Measurements from ENCODE around the gene OLFML2A. TPM values are rescaled to one million over a fixed set of nuclear protein-coding genes. Genes with fewer than 3 reads are reported as not detected.

OLFML2A gene
- total and polyA plus RNA-seq, 10 donors = 3.0 to 187 (median 117) TPM

DNA sequence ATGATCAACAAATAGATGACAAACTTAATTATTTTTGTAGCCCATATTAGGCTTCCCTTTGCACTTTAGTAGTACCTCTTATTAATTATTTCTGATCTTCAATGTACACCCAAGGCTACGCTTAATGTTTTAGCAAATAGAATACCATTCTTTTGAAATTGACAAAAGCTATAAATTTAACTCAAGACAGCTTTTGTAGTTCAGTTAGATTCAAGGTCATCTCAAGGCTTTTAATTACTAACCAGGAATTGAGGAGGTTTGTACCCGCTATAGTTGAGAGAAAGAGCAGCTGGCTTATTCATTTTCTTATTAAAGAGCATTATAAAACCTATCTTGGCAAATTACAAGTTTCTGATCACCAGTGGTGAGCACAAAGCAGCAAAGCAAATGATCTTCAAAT is 20.9 kb upstream of the OLFML2A start:
- no peak for DNase-seq
- TF ChIP-seq POLR2A (IDR thresholded peaks at IDR 0.05) (no peak), POLR2AphosphoS5 (IDR thresholded peaks at IDR 0.05) (no peak)
- TF ChIP-seq, protein P1, sequence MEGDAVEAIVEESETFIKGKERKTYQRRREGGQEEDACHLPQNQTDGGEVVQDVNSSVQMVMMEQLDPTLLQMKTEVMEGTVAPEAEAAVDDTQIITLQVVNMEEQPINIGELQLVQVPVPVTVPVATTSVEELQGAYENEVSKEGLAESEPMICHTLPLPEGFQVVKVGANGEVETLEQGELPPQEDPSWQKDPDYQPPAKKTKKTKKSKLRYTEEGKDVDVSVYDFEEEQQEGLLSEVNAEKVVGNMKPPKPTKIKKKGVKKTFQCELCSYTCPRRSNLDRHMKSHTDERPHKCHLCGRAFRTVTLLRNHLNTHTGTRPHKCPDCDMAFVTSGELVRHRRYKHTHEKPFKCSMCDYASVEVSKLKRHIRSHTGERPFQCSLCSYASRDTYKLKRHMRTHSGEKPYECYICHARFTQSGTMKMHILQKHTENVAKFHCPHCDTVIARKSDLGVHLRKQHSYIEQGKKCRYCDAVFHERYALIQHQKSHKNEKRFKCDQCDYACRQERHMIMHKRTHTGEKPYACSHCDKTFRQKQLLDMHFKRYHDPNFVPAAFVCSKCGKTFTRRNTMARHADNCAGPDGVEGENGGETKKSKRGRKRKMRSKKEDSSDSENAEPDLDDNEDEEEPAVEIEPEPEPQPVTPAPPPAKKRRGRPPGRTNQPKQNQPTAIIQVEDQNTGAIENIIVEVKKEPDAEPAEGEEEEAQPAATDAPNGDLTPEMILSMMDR (IDR thresholded peaks at IDR 0.05 in 8 of 11, conservative IDR thresholded peaks at IDR 0.05 in 3 of 11) = no peak
- no peak overlapping the region for H3K4me3 ChIP-seq
- H3K4me1 ChIP-seq = peaks cover 0 to 27% (median 2%) of the 10 kb centered on the region in 6 donors
- no peaks in the 10 kb centered on the region for H3K9me3 ChIP-seq
- WGBS, 5 donors = 86 to 93% (median 88%) methylated on average over 2 of the region's 2 CpGs
- no peak overlapping the region for H3K27ac ChIP-seq
- intact Hi-C loops (cut with DNase I; ENCODE audit: low total_unique reads) = no loop called here
- no peaks in the 10 kb centered on the region for H3K36me3 ChIP-seq
- H3K27me3 ChIP-seq (replicated peaks in 1 of 7) = peaks cover 0 to 29% (median 0%) of the 10 kb centered on the region in 7 donors

DNA sequence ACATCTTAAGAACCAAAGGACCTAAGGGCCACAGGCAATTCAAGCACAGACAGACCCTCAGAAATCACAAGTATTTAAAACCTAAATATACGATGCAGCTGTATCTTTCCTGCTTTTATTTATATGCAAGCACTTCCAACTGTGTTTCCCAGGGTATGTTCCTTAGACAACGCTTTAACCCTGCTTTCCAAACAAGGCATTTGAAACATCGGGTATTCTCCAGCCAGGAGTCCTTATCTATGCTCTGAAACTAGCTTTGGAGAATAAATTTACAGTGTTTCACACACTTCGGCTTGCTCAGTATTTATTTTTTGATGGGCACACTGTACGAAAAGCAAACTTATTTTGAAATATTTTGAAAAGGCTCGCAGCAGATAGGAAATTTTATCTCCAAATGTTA is 19.3 kb upstream of the OLFML2A start:
- WGBS, 5 donors = 36 to 56% (median 47%) methylated on average over 6 of the region's 6 CpGs
- peak overlapping the region in 2 of 8 donors; percentile 60 to 74 for H3K27ac ChIP-seq
- no peak for DNase-seq
- TF ChIP-seq POLR2A (IDR thresholded peaks at IDR 0.05) = no peak
- intact Hi-C loops (cut with DNase I; ENCODE audit: low total_unique reads) = no loop called here
- peaks cover 0 to 27% (median 2%) of the 10 kb centered on the region in 6 donors for H3K4me1 ChIP-seq
- peaks cover 0 to 33% (median 0%) of the 10 kb centered on the region in 7 donors for H3K27me3 ChIP-seq (replicated peaks in 1 of 7)
- no peaks in the 10 kb centered on the region for H3K9me3 ChIP-seq
- H3K36me3 ChIP-seq = no peaks in the 10 kb centered on the region
- no peak overlapping the region for H3K4me3 ChIP-seq

DNA sequence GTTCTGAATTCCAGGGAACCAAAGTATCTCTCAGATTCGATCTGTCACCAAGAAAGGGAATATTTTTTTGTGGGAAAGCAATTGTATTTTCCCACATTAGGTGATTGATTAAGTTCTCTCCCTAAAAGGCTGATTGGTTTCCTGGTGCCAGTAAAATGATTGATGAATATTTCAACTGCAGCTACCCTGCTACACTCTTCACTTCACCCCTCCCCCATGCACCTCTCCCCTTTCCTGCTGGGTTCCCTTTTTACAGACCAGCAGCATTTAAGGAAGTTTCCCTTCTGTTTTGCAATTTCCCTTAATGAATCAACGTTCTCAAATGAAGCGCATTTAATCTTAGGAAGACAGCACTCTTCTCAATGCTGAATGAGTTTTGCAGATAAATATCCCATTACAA is 18.9 kb upstream of the OLFML2A start:
- DNase-seq = no peak
- intact Hi-C loops (cut with DNase I; ENCODE audit: low total_unique reads) = no loop called here
- no peak for TF ChIP-seq POLR2AphosphoS5 (IDR thresholded peaks at IDR 0.05)
- TF ChIP-seq, protein P1 (IDR thresholded peaks at IDR 0.05 in 8 of 11, conservative IDR thresholded peaks at IDR 0.05 in 3 of 11) = no peak
- no peak for TF ChIP-seq POLR2A (IDR thresholded peaks at IDR 0.05)
- Histone ChIP-seq H3K27me3 (replicated peaks in 1 of 7) (peaks cover 0 to 33% (median 0%) of the 10 kb centered on the region in 7 donors), H3K4me1 (peaks cover 0 to 27% (median 2%) of the 10 kb centered on the region in 6 donors), H3K27ac (peak overlapping the region in 4 of 8 donors; percentile 16 to 74 (median 53)), H3K4me3 (no peak overlapping the region), H3K36me3 (no peaks in the 10 kb centered on the region), H3K9me3 (no peaks in the 10 kb centered on the region)
- whole genome bisulfite sequencing, 5 donors = 8 to 17% (median 15%) methylated on average over 3 of the region's 3 CpGs

DNA sequence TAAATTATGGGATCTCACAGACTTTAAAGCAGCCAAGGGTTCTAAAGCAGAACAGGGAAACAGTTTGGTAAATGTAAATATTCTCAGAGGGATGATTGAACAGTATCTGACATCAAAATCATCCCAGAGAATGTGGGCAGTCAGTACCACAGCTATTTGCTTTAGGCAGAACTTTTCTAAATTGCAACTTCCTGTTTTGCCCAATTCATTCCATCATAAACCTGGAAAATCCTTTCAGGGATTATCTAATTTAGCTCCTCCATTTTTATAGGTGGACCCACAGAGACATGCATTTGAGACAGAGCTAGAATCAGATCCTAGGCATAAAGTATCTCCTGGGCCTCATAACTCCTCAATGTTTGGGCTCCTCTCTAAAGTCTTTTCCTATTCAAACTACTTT is 18.2 kb upstream of the OLFML2A start:
- TF ChIP-seq, protein P1 (IDR thresholded peaks at IDR 0.05 in 8 of 11, conservative IDR thresholded peaks at IDR 0.05 in 3 of 11) = no peak
- TF ChIP-seq POLR2A (IDR thresholded peaks at IDR 0.05) = no peak
- no peak for TF ChIP-seq POLR2AphosphoS5 (IDR thresholded peaks at IDR 0.05)
- no peak for DNase-seq
- Histone ChIP-seq H3K9me3 (no peaks in the 10 kb centered on the region), H3K4me1 (peaks cover 0 to 27% (median 2%) of the 10 kb centered on the region in 6 donors), H3K4me3 (no peak overlapping the region), H3K36me3 (no peaks in the 10 kb centered on the region), H3K27ac (peak overlapping the region in 3 of 8 donors; percentile 16 to 74 (median 60)), H3K27me3 (replicated peaks in 1 of 7) (peaks cover 0 to 39% (median 0%) of the 10 kb centered on the region in 7 donors)
- intact Hi-C loops (cut with DNase I; ENCODE audit: low total_unique reads) = no loop called here

DNA sequence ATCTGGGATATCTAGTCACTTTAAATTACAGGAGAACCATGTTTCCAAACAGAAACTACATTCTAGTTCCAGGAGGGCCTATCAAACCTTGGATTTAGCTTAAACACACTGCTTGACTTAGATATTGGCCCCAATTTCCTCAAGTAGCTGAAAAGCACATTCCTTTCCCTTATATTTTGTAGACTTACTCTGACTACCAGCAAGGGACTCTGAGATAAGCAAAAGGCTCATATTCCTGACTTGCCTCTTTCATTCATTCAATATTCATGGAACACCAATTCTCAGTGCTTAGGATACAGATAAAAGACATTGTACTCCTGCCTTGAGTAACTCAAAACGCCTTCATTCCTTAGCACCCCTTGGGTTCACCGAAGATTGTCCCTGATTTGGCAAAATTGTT is 17.6 kb upstream of the OLFML2A start:
- DNase-seq = no peak
- WGBS, 5 donors = 95 to 100% (median 98%) methylated on average over 2 of the region's 2 CpGs
- TF ChIP-seq, protein P1 (IDR thresholded peaks at IDR 0.05 in 8 of 11, conservative IDR thresholded peaks at IDR 0.05 in 3 of 11) = no peak
- TF ChIP-seq POLR2A (IDR thresholded peaks at IDR 0.05) (no peak), POLR2AphosphoS5 (IDR thresholded peaks at IDR 0.05) (no peak)

More for the DNA sequence above, 17.6 kb upstream of the OLFML2A start:
- Histone ChIP-seq H3K36me3 (no peaks in the 10 kb centered on the region), H3K27ac (peak overlapping the region in 2 of 8 donors; percentile 60 to 74), H3K4me1 (peaks cover 0 to 29% (median 2%) of the 10 kb centered on the region in 6 donors), H3K9me3 (no peaks in the 10 kb centered on the region), H3K4me3 (no peak overlapping the region), H3K27me3 (replicated peaks in 1 of 7) (peaks cover 0 to 43% (median 0%) of the 10 kb centered on the region in 7 donors)
- intact Hi-C loops (cut with DNase I; ENCODE audit: low total_unique reads) = no loop called here

Measured in spleen (tissue), 11 donors.